ENCODE measurements around the gene CHD2. TPM values are rescaled to one million over a fixed set of nuclear protein-coding genes. Genes with fewer than 3 reads are reported as not detected.
"Not testable (repeated sequence)": the region's sequence is repeated elsewhere in the genome, so short reads cannot be mapped to it uniquely, and the experiment has no call there.

Gene CHD2
- total RNA-seq, 1 donor from 2014 or later, result 105 TPM

GRCh38 chr15:93030430-93031102 lies 130.4 kb downstream of the CHD2 start:
- no peaks in the 10 kb centered on the region for H3K27me3 ChIP-seq (ENCODE audit: insufficient read depth, low read length)
- Mint-ChIP-seq H3K27me3 (ENCODE audit: low read depth, unreplicated experiment) (no peaks in the 10 kb centered on the region), H3K27ac (ENCODE audit: unreplicated experiment) (peak overlapping the region; percentile 81), H3K4me1 (ENCODE audit: low read depth, unreplicated experiment) (peaks cover 23% of the 10 kb centered on the region), H3K9me3 (ENCODE audit: unreplicated experiment) (no peaks in the 10 kb centered on the region), H3K4me3 (ENCODE audit: unreplicated experiment) (no peak overlapping the region), H3K36me3 (ENCODE audit: low read depth, unreplicated experiment) (peaks cover 19% of the 10 kb centered on the region)
- H4K20me1 ChIP-seq (ENCODE audit: insufficient read depth, low read length), result peaks cover 49% of the 10 kb centered on the region
- no peak overlapping the region for H3K27ac ChIP-seq (ENCODE audit: low read depth, low read length)
- peaks cover 22% of the 10 kb centered on the region for H3K4me1 ChIP-seq (ENCODE audit: insufficient read depth, low read length)
- FAIRE-seq (peak; percentile 5), DNase-seq (ENCODE audit: low read depth) (peak; percentile 22)
- H3K4me3 ChIP-seq (ENCODE audit: insufficient read depth, low read depth, low read length), result no peak overlapping the region
- TF ChIP-seq CTCF (IDR thresholded peaks at IDR 0.05; ENCODE audit: insufficient read depth, low read depth, low read length) (peak; percentile 57), EZH2 (IDR thresholded peaks at IDR 0.05; ENCODE audit: insufficient read depth, low read length) (no peak)
- no peak overlapping the region for H3K4me2 ChIP-seq (ENCODE audit: low read length)
- no peak overlapping the region for H3K9ac ChIP-seq (ENCODE audit: low read length)
- no peaks in the 10 kb centered on the region for H3K9me3 ChIP-seq (ENCODE audit: insufficient read depth, low read depth, low read length)
- H3K79me2 ChIP-seq (ENCODE audit: insufficient read depth, low read length), result peaks cover 9% of the 10 kb centered on the region
- H2AFZ ChIP-seq (ENCODE audit: low read depth, low read length), result no peak overlapping the region
- H3K36me3 ChIP-seq (ENCODE audit: insufficient read depth, low read length), result peaks cover 25% of the 10 kb centered on the region

- Mint-ChIP-seq H3K27ac (ENCODE audit: unreplicated experiment) (no peak overlapping the region), H3K4me1 (ENCODE audit: low read depth, unreplicated experiment) (peaks cover 23% of the 10 kb centered on the region), H3K4me3 (ENCODE audit: unreplicated experiment) (no peak overlapping the region), H3K36me3 (ENCODE audit: low read depth, unreplicated experiment) (peaks cover 14% of the 10 kb centered on the region), H3K9me3 (ENCODE audit: unreplicated experiment) (no peaks in the 10 kb centered on the region), H3K27me3 (ENCODE audit: low read depth, unreplicated experiment) (peaks cover 2% of the 10 kb centered on the region)
- no peak for TF ChIP-seq CTCF (IDR thresholded peaks at IDR 0.05; ENCODE audit: insufficient read depth, low read depth, low read length)
- TF ChIP-seq EZH2 (IDR thresholded peaks at IDR 0.05; ENCODE audit: insufficient read depth, low read length), result no peak
- no peak for DNase-seq (ENCODE audit: low read depth)
- Histone ChIP-seq H4K20me1 (ENCODE audit: insufficient read depth, low read length) (peaks cover 43% of the 10 kb centered on the region), H3K79me2 (ENCODE audit: insufficient read depth, low read length) (peaks cover 7% of the 10 kb centered on the region), H3K4me2 (ENCODE audit: low read length) (no peak overlapping the region), H3K4me1 (ENCODE audit: insufficient read depth, low read length) (peaks cover 22% of the 10 kb centered on the region), H3K27ac (ENCODE audit: low read depth, low read length) (no peak overlapping the region), H3K9me3 (ENCODE audit: insufficient read depth, low read depth, low read length) (no peaks in the 10 kb centered on the region), H3K27me3 (ENCODE audit: insufficient read depth, low read length) (no peaks in the 10 kb centered on the region), H3K36me3 (ENCODE audit: insufficient read depth, low read length) (peaks cover 21% of the 10 kb centered on the region), H3K4me3 (ENCODE audit: insufficient read depth, low read depth, low read length) (no peak overlapping the region), H2AFZ (ENCODE audit: low read depth, low read length) (no peak overlapping the region), H3K9ac (ENCODE audit: low read length) (no peak overlapping the region)
- no peak for FAIRE-seq
Observed at GRCh38 chr15:93031103-93031464, 131.0 kb downstream of the CHD2 start.

- not testable (repeated sequence) for H3K36me3 Mint-ChIP-seq (ENCODE audit: low read depth, unreplicated experiment); H3K27ac Mint-ChIP-seq (ENCODE audit: unreplicated experiment); H3K4me2 ChIP-seq (ENCODE audit: low read length); FAIRE-seq; H3K27me3 Mint-ChIP-seq (ENCODE audit: low read depth, unreplicated experiment); H3K4me3 Mint-ChIP-seq (ENCODE audit: unreplicated experiment); H3K79me2 ChIP-seq (ENCODE audit: insufficient read depth, low read length); H3K9ac ChIP-seq (ENCODE audit: low read length); H3K27ac ChIP-seq (ENCODE audit: low read depth, low read length); H3K4me3 ChIP-seq (ENCODE audit: insufficient read depth, low read depth, low read length); DNase-seq (ENCODE audit: low read depth); H3K9me3 Mint-ChIP-seq (ENCODE audit: unreplicated experiment); H2AFZ ChIP-seq (ENCODE audit: low read depth, low read length); H3K27me3 ChIP-seq (ENCODE audit: insufficient read depth, low read length); H3K9me3 ChIP-seq (ENCODE audit: insufficient read depth, low read depth, low read length)
- peaks cover 23% of the 10 kb centered on the region for H3K4me1 Mint-ChIP-seq (ENCODE audit: low read depth, unreplicated experiment)
- H4K20me1 ChIP-seq (ENCODE audit: insufficient read depth, low read length), result peaks cover 37% of the 10 kb centered on the region
- H3K4me1 ChIP-seq (ENCODE audit: insufficient read depth, low read length), result peaks cover 22% of the 10 kb centered on the region
- H3K36me3 ChIP-seq (ENCODE audit: insufficient read depth, low read length), result peaks cover 14% of the 10 kb centered on the region
Observed at GRCh38 chr15:93031557-93032384, 131.6 kb downstream of the CHD2 start.

GRCh38 chr15:93032515-93033206 lies 132.5 kb downstream of the CHD2 start:
- not testable (repeated sequence) for H3K4me2 ChIP-seq (ENCODE audit: low read length); H3K9me3 ChIP-seq (ENCODE audit: insufficient read depth, low read depth, low read length); H3K27me3 Mint-ChIP-seq (ENCODE audit: low read depth, unreplicated experiment); H3K79me2 ChIP-seq (ENCODE audit: insufficient read depth, low read length); FAIRE-seq; H3K36me3 ChIP-seq (ENCODE audit: insufficient read depth, low read length); H3K36me3 Mint-ChIP-seq (ENCODE audit: low read depth, unreplicated experiment); H2AFZ ChIP-seq (ENCODE audit: low read depth, low read length); DNase-seq (ENCODE audit: low read depth); H3K27ac ChIP-seq (ENCODE audit: low read depth, low read length); H3K9ac ChIP-seq (ENCODE audit: low read length); H3K9me3 Mint-ChIP-seq (ENCODE audit: unreplicated experiment); H3K27ac Mint-ChIP-seq (ENCODE audit: unreplicated experiment); H3K27me3 ChIP-seq (ENCODE audit: insufficient read depth, low read length); H3K4me3 ChIP-seq (ENCODE audit: insufficient read depth, low read depth, low read length); H3K4me3 Mint-ChIP-seq (ENCODE audit: unreplicated experiment)
- peaks cover 23% of the 10 kb centered on the region for H3K4me1 Mint-ChIP-seq (ENCODE audit: low read depth, unreplicated experiment)
- peaks cover 28% of the 10 kb centered on the region for H4K20me1 ChIP-seq (ENCODE audit: insufficient read depth, low read length)
- peaks cover 17% of the 10 kb centered on the region for H3K4me1 ChIP-seq (ENCODE audit: insufficient read depth, low read length)

All from astrocyte (in vitro differentiated cells and primary cell).